SK-N-MC (cell line): ENCODE measurements around the gene BRD3.

ENCODE experiments used
- FOXP2 ChIP-seq: optimal IDR thresholded peaks from 2 replicates; pipeline ENCODE3; 2011; ENCODE audit warnings: mild to moderate bottlenecking, moderate library complexity; ENCODE audit not compliant: insufficient read depth; ENCODE audit errors: extremely low read length, control extremely low read depth
- POLR2AphosphoS5 ChIP-seq: IDR thresholded peaks from 2 replicates; pipeline ENCODE4 v1.6.1; 2012; ENCODE audit warnings: mild to moderate bottlenecking, low read depth, low read length, borderline replicate concordance

GRCh38 chr9:134044944-134045343 is 22.9 kb downstream of the BRD3 start:
- TF ChIP-seq POLR2AphosphoS5 (no peak), FOXP2 (no peak)
